HG03060 (cell line): ENCODE measurements around the gene KRT33B.

Experiments used
- ATAC-seq: cut with Tn5 transposase; IDR thresholded peaks from one replicate; pipeline ENCODE4 v1.9.1; 2021; ENCODE audit warnings: low read depth, moderate number of reproducible peaks; ENCODE audit not compliant: unreplicated experiment

The KRT33B gene

GRCh38 chr17:41326173-41327145 is 43.2 kb downstream of the KRT33B start:
- ATAC-seq = no peak

- no peak for ATAC-seq
Measured at GRCh38 chr17:41325611-41326010, 44.0 kb downstream of the KRT33B start.

GRCh38 chr17:41325126-41325525 is 44.5 kb downstream of the KRT33B start:
- no peak for ATAC-seq

GRCh38 chr17:41324180-41325075 is 45.2 kb downstream of the KRT33B start:
- no peak for ATAC-seq

GRCh38 chr17:41322903-41323895 is 46.4 kb downstream of the KRT33B start:
- ATAC-seq = no peak

GRCh38 chr17:41322094-41322902 is 47.3 kb downstream of the KRT33B start:
- no peak for ATAC-seq

GRCh38 chr17:41318231-41318630 is 51.4 kb downstream of the KRT33B start:
- no peak for ATAC-seq

- no peak for ATAC-seq
Measured at GRCh38 chr17:41315814-41316445, 53.7 kb downstream of the KRT33B start.

- no peak for ATAC-seq
Measured at GRCh38 chr17:41315204-41315794, 54.3 kb downstream of the KRT33B start, which contains the start of gene KRTAP17-1. TSS of gene KRTAP17-1 (minus strand) at chr17:41315710. CDS start at chr17:41315650, 60 bp downstream.
